Measurements from ENCODE around the gene RNASEH2C. TPM values are rescaled to one million over a fixed set of nuclear protein-coding genes. Genes with fewer than 3 reads are reported as not detected.

The RNASEH2C gene
- total RNA-seq (ENCODE audit: low replicate concordance), result 37.2 and 40.5 TPM in 2 replicates

DNA sequence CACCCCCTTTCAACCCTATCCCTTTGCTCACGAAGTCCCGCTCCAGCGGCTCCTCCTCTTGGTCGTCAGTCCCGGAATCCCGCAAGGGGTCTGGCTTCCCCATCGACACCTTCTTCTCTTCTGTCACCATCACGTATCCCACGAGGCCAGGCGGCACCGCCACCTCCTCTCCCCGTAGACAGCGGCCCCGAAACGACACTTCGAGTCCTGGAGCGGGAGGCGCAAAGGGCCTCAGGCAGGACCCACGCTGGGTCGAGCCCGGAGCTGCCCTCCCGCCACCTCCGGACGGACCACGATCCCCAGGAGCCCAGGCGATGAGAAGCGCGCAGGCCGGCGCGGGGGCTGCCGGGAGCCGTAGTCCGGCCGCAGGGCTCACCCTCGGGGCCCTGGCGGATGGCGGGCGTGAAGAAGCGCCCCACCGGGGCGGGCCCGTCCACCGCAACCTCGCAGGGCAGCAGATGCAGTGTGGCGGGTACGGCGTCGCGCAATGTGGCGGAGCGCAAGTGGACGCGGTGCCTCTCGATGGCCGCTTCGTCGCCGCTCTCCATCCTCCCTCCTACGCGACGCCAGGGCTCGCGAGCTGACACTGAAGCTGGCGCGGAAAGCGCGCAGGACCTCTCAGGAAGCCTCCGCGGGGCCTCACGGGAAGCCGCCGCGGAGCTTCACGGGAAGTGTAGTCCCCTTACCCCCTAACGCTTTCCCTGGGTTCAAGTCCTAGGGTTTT lies at the start of gene RNASEH2C:
RNASEH2C (minus strand) TSS at position 588 of the 724 bp plus-strand sequence; CDS start at position 548, 40 bp downstream.

DNA sequence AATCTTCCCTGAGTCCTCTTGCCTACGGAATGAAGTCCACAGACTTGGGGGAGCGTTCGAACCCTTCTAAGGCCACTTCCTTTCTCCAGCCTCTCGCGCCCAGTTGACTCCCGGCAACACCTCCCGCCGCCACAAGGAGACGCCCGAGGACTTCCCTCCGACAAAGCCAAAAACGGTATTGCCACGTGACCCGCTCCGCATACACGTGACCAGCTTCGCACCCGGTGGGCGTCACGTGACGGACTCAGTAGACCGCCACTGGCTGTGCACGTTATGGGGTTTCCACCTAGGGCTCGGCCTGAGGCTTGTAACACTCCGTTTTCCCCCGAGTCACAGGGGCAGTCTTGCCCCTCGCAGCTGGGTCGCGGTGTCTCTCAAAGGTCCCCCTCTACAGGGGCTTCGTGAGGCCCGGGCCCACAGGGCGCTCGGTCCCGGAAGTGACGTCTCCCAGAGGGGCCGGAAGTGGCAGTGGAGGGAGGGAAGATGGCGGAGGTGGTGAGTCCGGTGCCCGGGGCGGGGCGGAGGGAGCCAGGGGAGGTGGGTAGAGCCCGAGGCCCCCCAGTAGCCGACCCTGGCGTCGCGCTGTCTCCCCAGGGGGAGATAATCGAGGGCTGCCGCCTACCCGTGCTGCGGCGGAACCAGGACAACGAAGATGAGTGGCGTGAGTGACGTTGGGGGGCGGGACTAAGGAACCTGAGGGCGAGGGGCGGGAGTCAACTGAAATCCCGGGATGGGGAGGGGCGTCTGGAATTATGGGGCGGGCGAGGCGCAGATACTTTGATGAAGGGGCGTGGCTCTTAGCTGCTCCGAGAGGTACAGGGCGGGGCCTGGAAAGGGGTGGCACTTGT lies 8.6 kb downstream of the RNASEH2C start, which contains the start of gene KAT5:
KAT5 (plus strand) TSS at position 468 of the 848 bp plus-strand sequence; CDS start at position 484, 16 bp downstream.

Other genes starting within 250 kb of the RNASEH2C start
- gene MALAT1, start 221.8 kb downstream of the RNASEH2C start, total RNA-seq (ENCODE audit: low replicate concordance), result 5,186 and 7,371 TPM in 2 replicates
- gene SCYL1, start 195.7 kb downstream of the RNASEH2C start, total RNA-seq (ENCODE audit: low replicate concordance), result 81.3 and 110 TPM in 2 replicates
- gene LTBP3, start 162.4 kb downstream of the RNASEH2C start, total RNA-seq (ENCODE audit: low replicate concordance), result 30.2 and 64.4 TPM in 2 replicates
- gene ZNRD2, start 150.3 kb downstream of the RNASEH2C start, total RNA-seq (ENCODE audit: low replicate concordance), result 34.3 and 43.3 TPM in 2 replicates
- gene FAM89B, start 148.3 kb downstream of the RNASEH2C start, total RNA-seq (ENCODE audit: low replicate concordance), result 5.5 and 27.7 TPM in 2 replicates
- 46.1 and 54.4 TPM in 2 replicates for gene EHBP1L1, start 144.7 kb downstream of the RNASEH2C start, total RNA-seq (ENCODE audit: low replicate concordance)
- 0.23 TPM in 1 of 2 replicates, not detected in the other for gene KCNK7, start 125.0 kb downstream of the RNASEH2C start, total RNA-seq (ENCODE audit: low replicate concordance)
- 19.1 and 20.2 TPM in 2 replicates for gene MAP3K11, start 106.6 kb downstream of the RNASEH2C start, total RNA-seq (ENCODE audit: low replicate concordance)
- 10.4 and 10.5 TPM in 2 replicates for gene PCNX3, start 105.0 kb downstream of the RNASEH2C start, total RNA-seq (ENCODE audit: low replicate concordance)
- 10.2 and 14.0 TPM in 2 replicates for gene SIPA1, start 82.7 kb downstream of the RNASEH2C start, total RNA-seq (ENCODE audit: low replicate concordance)
- 12.9 and 17.1 TPM in 2 replicates for gene RELA, start 57.9 kb downstream of the RNASEH2C start, total RNA-seq (ENCODE audit: low replicate concordance)
- gene KAT5, start 8.5 kb downstream of the RNASEH2C start, total RNA-seq (ENCODE audit: low replicate concordance), result 42.8 and 57.1 TPM in 2 replicates
- 1.9 and 4.4 TPM in 2 replicates for gene AP5B1, start 60.2 kb upstream of the RNASEH2C start, total RNA-seq (ENCODE audit: low replicate concordance)
- gene OVOL1, start 66.3 kb upstream of the RNASEH2C start, total RNA-seq (ENCODE audit: low replicate concordance), result not detected in 2 replicates
- gene SNX32, start 113.2 kb upstream of the RNASEH2C start, total RNA-seq (ENCODE audit: low replicate concordance), result 1.1 and 4.3 TPM in 2 replicates
- gene CFL1, start 137.4 kb upstream of the RNASEH2C start, total RNA-seq (ENCODE audit: low replicate concordance), result 1,218 and 1,682 TPM in 2 replicates
- 24.6 and 40.7 TPM in 2 replicates for gene MUS81, start 139.6 kb upstream of the RNASEH2C start, total RNA-seq (ENCODE audit: low replicate concordance)
- 81.4 and 103 TPM in 2 replicates for gene EFEMP2, start 152.0 kb upstream of the RNASEH2C start, total RNA-seq (ENCODE audit: low replicate concordance)
- gene CTSW, start 159.0 kb upstream of the RNASEH2C start, total RNA-seq (ENCODE audit: low replicate concordance), result not detected in 2 replicates
- gene FIBP, start 167.7 kb upstream of the RNASEH2C start, total RNA-seq (ENCODE audit: low replicate concordance), result 206 and 226 TPM in 2 replicates
- 28.1 and 51.0 TPM in 2 replicates for gene CCDC85B, start 169.9 kb upstream of the RNASEH2C start, total RNA-seq (ENCODE audit: low replicate concordance)
- gene FOSL1, start 179.6 kb upstream of the RNASEH2C start, total RNA-seq (ENCODE audit: low replicate concordance), result 0.94 and 5.3 TPM in 2 replicates
- gene C11orf68, start 198.3 kb upstream of the RNASEH2C start, total RNA-seq (ENCODE audit: low replicate concordance), result 14.7 and 15.8 TPM in 2 replicates
- gene DRAP1, start 198.6 kb upstream of the RNASEH2C start, total RNA-seq (ENCODE audit: low replicate concordance), result 156 and 329 TPM in 2 replicates
- not detected in 2 replicates for gene TSGA10IP, start 224.7 kb upstream of the RNASEH2C start, total RNA-seq (ENCODE audit: low replicate concordance)
- 59.2 and 75.6 TPM in 2 replicates for gene SART1, start 240.9 kb upstream of the RNASEH2C start, total RNA-seq (ENCODE audit: low replicate concordance)

Data from smooth muscle cell of the coronary artery (primary cell).